HepG2 (cell line): ENCODE results near the gene ANAPC2. TPM values are rescaled to one million over a fixed set of nuclear protein-coding genes. Genes with fewer than 3 reads are reported as not detected.
A peak's percentile ranks its signal among the peaks of the same experiment; 100 is the strongest.

Experiments used
- AKAP8 ChIP-seq: sonication (generic); formaldehyde crosslinking; IDR thresholded peaks from 2 replicates; pipeline ENCODE4 v1.5.1; 2020; ENCODE audit warnings: mild to moderate bottlenecking, missing genetic modification reagents
- CSRNP1 ChIP-seq: sonication (generic); formaldehyde crosslinking; IDR thresholded peaks from 2 replicates; pipeline ENCODE4 v1.8.1; 2023; ENCODE audit warnings: mild to moderate bottlenecking, missing genetic modification reagents
- IKZF5 ChIP-seq: IDR thresholded peaks from 2 replicates; pipeline ENCODE4 v1.6.1; 2018; ENCODE audit warnings: missing genetic modification reagents, mild to moderate bottlenecking, missing compliant biosample characterization
- JUN ChIP-seq: sonication (generic); formaldehyde crosslinking; IDR thresholded peaks from 2 replicates; pipeline ENCODE4 v1.4.0; 2020; ENCODE audit warnings: mild to moderate bottlenecking, missing genetic modification reagents
- MXD1 ChIP-seq: sonication (generic); formaldehyde crosslinking; IDR thresholded peaks from 2 replicates; pipeline ENCODE4 v1.4.0; 2020; ENCODE audit warnings: mild to moderate bottlenecking, missing genetic modification reagents
- NBN ChIP-seq: fragments of 450-650 bp; conservative IDR thresholded peaks from 2 replicates; pipeline ENCODE4 v1.6.1; 2017
- RBM22 ChIP-seq: fragments of 200-400 bp; formaldehyde crosslinking; optimal IDR thresholded peaks from 2 replicates; pipeline ENCODE3; 2017; ENCODE audit warnings: mild to moderate bottlenecking, low read length, moderate library complexity
- RBM39 ChIP-seq: fragments of 200-400 bp; formaldehyde crosslinking; IDR thresholded peaks from one replicate; pipeline ENCODE4 v1.6.1; 2018; ENCODE audit warnings: antibody characterized with exemption, mild to moderate bottlenecking, low read depth, low read length; ENCODE audit not compliant: poor library complexity, severe bottlenecking
- SP1 ChIP-seq, 2 experiments: fragments of 450-650 bp in 1 of 2; sonication (generic) in 1 of 2; formaldehyde crosslinking in 1 of 2; IDR thresholded peaks; 2 replicates each; pipeline versions ENCODE4 v1.4.0 to v1.6.1; 2016 to 2020; ENCODE audit warnings: missing genetic modification reagents in 1 of 2
- ZFP82 ChIP-seq: sonication (generic); formaldehyde crosslinking; IDR thresholded peaks from 2 replicates; pipeline ENCODE4 v1.5.1; 2020; ENCODE audit warnings: mild to moderate bottlenecking, missing genetic modification reagents, borderline replicate concordance
- ZFX ChIP-seq: sonication (generic); formaldehyde crosslinking; IDR thresholded peaks from 2 replicates; pipeline ENCODE4 v1.4.0; 2020; ENCODE audit warnings: mild to moderate bottlenecking, low read depth, missing genetic modification reagents, moderate library complexity
- ZMYM2 ChIP-seq: sonication (generic); formaldehyde crosslinking; IDR thresholded peaks from 2 replicates; pipeline ENCODE4 v1.8.0; 2022; ENCODE audit warnings: mild to moderate bottlenecking, missing genetic modification reagents
- ZNF253 ChIP-seq: sonication (generic); formaldehyde crosslinking; IDR thresholded peaks from 2 replicates; pipeline ENCODE4 v1.8.0; 2022; ENCODE audit warnings: mild to moderate bottlenecking, missing genetic modification reagents, borderline replicate concordance
- ZNF350 ChIP-seq: sonication (generic); formaldehyde crosslinking; IDR thresholded peaks from 2 replicates; pipeline ENCODE4 v1.4.0; 2020; ENCODE audit warnings: mild to moderate bottlenecking, low read depth, missing genetic modification reagents, borderline replicate concordance
- ZNF468 ChIP-seq: sonication (generic); formaldehyde crosslinking; IDR thresholded peaks from 2 replicates; pipeline ENCODE4 v1.8.0; 2022; ENCODE audit warnings: mild to moderate bottlenecking, moderate library complexity, missing genetic modification reagents
- polyA plus RNA-seq, 8 experiments: library from polyadenylated mRNA; depleted of rRNA in 3 of 8; stranded (reverse) in 7 of 8; unstranded in 1 of 8; fragments of >200 nt; fragmentation: Illumina TruSeq in 4 of 8; extraction: Trizol in 4 of 8; gene quantifications; 2 replicates each; pipeline versions ENCODE4 v1.2.1 to v1.2.3, GENCODE V29; 2011 to 2016; ENCODE audit warnings: low read depth in 4 of 8, missing spikeins in 1 of 8, mixed read lengths in 1 of 8; ENCODE audit not compliant: insufficient read depth in 1 of 8
- total RNA-seq, 5 experiments: library from RNA; depleted of rRNA; stranded (reverse); fragments of >200 nt; fragmentation: Illumina TruSeq; extraction: Trizol; gene quantifications; 2 replicates each; pipeline ENCODE4 v1.2.3, GENCODE V29; 2016; ENCODE audit warnings: low read depth in 1 of 5
- TF ChIP-seq, protein P1 (sequence below): sonication (generic); formaldehyde crosslinking; IDR thresholded peaks from 2 replicates; pipeline ENCODE4 v1.4.0; 2020; ENCODE audit warnings: missing genetic modification reagents
- TF ChIP-seq, protein P2 (sequence below): sonication (generic); formaldehyde crosslinking; IDR thresholded peaks from 2 replicates; pipeline ENCODE4 v1.5.1; 2020; ENCODE audit warnings: missing genetic modification reagents, mild to moderate bottlenecking, borderline replicate concordance

Gene ANAPC2
- total and polyA plus RNA-seq, 2 of the 13 experiments (the other 11 are each of a cell fraction or from before 2014, with no cell fraction given), result 12.3 to 15.4 TPM

- TF ChIP-seq, protein P1, sequence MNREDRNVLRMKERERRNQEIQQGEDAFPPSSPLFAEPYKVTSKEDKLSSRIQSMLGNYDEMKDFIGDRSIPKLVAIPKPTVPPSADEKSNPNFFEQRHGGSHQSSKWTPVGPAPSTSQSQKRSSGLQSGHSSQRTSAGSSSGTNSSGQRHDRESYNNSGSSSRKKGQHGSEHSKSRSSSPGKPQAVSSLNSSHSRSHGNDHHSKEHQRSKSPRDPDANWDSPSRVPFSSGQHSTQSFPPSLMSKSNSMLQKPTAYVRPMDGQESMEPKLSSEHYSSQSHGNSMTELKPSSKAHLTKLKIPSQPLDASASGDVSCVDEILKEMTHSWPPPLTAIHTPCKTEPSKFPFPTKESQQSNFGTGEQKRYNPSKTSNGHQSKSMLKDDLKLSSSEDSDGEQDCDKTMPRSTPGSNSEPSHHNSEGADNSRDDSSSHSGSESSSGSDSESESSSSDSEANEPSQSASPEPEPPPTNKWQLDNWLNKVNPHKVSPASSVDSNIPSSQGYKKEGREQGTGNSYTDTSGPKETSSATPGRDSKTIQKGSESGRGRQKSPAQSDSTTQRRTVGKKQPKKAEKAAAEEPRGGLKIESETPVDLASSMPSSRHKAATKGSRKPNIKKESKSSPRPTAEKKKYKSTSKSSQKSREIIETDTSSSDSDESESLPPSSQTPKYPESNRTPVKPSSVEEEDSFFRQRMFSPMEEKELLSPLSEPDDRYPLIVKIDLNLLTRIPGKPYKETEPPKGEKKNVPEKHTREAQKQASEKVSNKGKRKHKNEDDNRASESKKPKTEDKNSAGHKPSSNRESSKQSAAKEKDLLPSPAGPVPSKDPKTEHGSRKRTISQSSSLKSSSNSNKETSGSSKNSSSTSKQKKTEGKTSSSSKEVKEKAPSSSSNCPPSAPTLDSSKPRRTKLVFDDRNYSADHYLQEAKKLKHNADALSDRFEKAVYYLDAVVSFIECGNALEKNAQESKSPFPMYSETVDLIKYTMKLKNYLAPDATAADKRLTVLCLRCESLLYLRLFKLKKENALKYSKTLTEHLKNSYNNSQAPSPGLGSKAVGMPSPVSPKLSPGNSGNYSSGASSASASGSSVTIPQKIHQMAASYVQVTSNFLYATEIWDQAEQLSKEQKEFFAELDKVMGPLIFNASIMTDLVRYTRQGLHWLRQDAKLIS (CRISPR knock-in tag), result no peak
- TF ChIP-seq JUN (CRISPR knock-in tag) (no peak), SP1 (IDR thresholded peaks at IDR 0.05) (no peak), SP1 (CRISPR knock-in tag; IDR thresholded peaks at IDR 0.05) (peak; percentile 80), ZNF350 (CRISPR knock-in tag) (peak; percentile 73), MXD1 (CRISPR knock-in tag) (no peak), ZMYM2 (CRISPR knock-in tag) (no peak), ZNF253 (CRISPR knock-in tag) (no peak), ZFP82 (CRISPR knock-in tag) (peak; percentile 62; the same call in 1 of the 2 replicates), CSRNP1 (CRISPR knock-in tag) (0 out of 2 replicates have a peak, but pooled peaks have one; percentile 25), NBN (no peak), RBM39 (no peak), ZNF468 (no peak), ZFX (CRISPR knock-in tag) (peak; percentile 94), AKAP8 (CRISPR knock-in tag) (no peak), RBM22 (no peak), IKZF5 (CRISPR knock-in tag) (peak; percentile 76; the same call in 1 of the 2 replicates)
- TF ChIP-seq, protein P2, sequence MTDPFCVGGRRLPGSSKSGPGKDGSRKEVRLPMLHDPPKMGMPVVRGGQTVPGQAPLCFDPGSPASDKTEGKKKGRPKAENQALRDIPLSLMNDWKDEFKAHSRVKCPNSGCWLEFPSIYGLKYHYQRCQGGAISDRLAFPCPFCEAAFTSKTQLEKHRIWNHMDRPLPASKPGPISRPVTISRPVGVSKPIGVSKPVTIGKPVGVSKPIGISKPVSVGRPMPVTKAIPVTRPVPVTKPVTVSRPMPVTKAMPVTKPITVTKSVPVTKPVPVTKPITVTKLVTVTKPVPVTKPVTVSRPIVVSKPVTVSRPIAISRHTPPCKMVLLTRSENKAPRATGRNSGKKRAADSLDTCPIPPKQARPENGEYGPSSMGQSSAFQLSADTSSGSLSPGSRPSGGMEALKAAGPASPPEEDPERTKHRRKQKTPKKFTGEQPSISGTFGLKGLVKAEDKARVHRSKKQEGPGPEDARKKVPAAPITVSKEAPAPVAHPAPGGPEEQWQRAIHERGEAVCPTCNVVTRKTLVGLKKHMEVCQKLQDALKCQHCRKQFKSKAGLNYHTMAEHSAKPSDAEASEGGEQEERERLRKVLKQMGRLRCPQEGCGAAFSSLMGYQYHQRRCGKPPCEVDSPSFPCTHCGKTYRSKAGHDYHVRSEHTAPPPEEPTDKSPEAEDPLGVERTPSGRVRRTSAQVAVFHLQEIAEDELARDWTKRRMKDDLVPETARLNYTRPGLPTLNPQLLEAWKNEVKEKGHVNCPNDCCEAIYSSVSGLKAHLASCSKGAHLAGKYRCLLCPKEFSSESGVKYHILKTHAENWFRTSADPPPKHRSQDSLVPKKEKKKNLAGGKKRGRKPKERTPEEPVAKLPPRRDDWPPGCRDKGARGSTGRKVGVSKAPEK (CRISPR knock-in tag), result no peak
These were observed 17.0 kb upstream of the ANAPC2 start, which contains the start of the genes NDOR1 and TMEM203 (continued) for GRCh38 chr9:137205126-137206069.
